IPS DF 4.7 (cell line): ENCODE results near the gene RPP14.

ENCODE experiments used
- DNase-seq: peaks from one replicate; pipeline ENCODE4 v3.0.0-alpha.2; 2013; ENCODE audit warnings: low spot score; ENCODE audit errors: extremely low read depth

Gene RPP14

DNA sequence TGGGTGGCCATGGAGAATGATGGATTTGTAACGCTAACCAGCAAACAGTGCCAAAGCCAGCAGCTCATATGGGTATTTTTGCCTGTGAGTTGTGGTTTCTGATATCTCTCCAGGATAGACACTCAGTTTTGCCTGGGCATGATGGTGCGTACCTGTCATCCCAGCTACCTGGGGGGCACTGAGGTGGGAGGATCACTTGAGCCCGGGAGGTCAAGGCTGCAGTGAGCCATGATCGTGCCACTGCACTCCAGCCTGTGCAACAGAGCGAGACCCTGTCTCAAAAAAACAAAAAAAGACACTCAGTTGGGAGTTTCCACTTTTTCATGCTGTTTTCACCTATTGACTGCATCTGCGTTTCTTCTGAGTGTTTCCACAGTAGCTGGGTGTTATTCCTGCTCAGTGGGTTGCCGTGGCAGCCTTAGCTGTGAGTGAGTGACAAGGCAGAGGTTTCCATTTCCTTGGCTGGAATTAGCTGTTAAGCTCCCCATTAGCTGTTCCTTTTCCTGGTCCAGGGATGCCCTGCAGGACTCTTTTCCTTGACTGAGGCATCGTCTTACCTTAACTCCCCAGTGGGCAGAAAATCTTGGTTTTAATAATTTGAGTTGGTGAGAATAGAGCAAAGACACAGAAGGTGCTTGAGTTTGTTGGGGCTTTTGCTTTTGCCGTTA, 14.2 kb upstream of the RPP14 start:
- no peak for DNase-seq

DNA sequence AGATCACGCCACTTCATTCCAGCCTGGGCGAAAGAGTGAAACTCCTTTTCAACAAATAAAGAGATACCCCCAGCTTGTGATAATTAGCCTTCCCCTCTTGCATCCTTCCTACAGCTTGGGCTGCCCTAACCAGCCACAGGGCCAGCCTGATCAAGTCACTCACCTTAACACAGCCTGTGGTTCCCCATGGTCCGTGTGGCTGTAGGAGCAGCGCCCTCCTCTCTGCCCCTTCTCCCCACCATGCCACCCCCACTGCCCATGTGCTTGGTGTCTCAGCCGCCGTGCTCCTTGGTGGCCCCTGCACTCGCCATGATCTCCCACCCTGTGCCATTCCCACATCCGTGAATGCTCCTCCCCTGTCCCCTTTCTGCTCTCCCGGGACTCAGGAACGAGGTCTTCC, 13.2 kb upstream of the RPP14 start:
- DNase-seq: no peak

DNA sequence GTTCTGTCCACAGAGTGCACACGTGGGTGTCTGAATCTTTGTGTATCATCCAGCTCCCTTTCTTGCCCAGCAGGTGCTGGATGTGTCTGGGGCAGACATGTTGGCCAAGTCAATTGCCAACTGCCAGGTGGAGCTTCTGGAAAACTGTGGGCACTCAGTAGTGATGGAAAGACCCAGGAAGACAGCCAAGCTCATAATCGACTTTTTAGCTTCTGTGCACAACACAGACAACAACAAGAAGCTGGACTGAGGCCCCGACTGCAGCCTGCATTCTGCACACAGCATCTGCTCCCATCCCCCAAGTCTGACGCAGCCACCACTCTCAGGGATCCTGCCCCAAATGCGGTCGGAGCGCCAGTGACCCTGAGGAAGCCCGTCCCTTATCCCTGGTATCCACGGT, 12.5 kb upstream of the RPP14 start:
- no peak for DNase-seq

- DNase-seq: no peak
These were observed 9.8 kb upstream of the RPP14 start for GRCh38 chr3:58296269-58296668.

DNA sequence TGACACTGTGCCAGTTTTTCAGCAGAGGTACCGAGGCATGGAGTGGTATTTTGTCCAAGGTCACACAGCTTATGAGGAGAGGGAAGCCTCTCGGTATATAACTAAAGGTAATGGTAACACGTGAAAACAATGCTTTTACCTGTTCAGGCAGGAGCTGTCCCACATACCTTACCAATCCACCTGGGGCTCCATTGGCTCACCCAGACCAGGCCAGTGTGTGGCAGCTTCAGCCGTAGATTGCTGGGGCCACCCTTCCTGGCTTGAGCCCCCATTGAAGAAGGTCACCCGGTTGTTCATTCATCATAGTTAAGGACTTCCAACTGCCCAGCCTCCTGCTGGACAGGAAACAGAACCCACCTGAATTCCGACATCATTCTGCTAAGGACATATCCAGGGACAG, 9.2 kb upstream of the RPP14 start:
- no peak for DNase-seq

GRCh38 chr3:58298190-58298589, 7.9 kb upstream of the RPP14 start:
- no peak for DNase-seq

- no peak for DNase-seq
These were observed 7.0 kb upstream of the RPP14 start for GRCh38 chr3:58299075-58299474.

DNA sequence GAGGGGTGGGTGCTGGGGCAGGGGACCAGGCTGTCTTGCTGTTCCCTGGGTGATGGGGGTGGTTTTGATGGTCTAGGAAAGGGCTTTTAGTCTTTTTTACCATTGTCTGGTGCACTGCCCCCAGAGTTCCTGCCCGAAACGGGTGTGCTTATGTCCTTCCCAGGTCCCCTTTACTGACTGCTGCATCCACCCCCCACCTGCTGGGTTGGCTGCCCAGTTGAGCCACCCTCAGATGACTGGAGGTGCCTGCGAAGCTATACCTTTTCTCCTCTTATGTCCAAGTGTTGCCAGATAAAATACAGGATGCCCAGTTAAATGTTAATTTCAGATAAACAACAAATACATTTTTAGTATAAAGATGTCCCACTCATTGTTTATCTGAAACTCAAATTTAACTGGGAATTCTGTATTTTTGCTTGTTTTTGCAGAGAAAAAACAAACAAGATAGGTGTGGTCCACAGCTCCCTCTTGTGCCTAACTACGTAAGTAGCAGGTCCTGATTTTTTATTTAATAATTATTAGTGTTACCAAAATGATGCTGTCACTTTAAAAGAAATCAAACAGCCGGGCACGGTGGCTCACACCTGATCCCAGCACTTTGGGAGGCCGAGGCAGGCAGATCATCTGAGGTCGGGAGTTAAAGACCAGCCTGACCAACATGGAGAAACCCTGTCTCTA, 6.1 kb upstream of the RPP14 start:
- no peak for DNase-seq

DNA sequence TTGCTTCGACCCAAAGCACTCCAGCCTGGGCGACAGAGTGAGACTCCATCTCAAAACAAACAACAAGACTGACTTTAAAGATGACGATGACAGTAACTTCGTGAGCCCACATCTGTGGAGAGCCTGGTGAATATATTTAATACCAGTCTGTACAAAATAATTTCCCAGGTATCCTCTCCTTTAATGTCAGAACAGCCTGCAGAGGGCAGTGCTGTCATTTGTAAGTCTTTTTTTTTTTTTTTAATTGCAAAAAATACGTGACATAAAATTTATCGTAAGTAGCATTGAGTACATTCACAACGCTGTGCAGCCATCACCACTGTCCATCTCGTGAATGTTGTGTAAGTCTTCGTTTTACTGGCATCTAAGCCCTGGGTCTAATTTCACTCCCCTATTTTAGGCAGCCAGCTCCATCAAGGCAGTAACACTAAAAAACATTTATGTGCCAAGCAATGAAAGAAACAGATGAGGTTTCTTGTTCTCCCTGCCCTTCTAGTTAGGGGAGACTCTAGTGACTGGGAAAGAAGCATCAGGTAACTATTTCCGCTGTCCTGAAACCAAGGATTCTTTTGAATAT, 1.7 kb downstream of the RPP14 start:
- no peak for DNase-seq

DNA sequence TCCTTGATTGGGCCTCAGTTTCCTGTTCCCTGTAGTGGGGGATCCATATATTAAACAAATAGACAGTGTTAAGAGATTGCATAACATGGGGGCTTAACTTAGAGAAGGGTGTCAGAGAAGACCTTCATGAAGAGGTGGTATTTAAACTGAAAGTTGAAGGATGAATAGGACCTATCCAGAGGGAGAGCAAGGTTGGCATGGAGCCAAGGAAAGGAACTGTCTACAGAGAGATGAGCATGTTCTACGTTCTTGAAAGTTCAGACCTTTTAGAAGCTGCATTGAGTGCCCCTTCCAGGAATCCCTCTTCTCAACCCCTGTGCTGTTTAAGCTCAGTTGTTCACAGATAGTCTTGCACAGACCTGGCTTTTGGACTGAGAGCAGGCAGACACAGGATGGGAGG, 2.7 kb downstream of the RPP14 start:
- DNase-seq: no peak

- DNase-seq: no peak
These were observed 11.8 kb downstream of the RPP14 start for GRCh38 chr3:58317811-58318210.

GRCh38 chr3:58321791-58322190, 15.7 kb downstream of the RPP14 start:
- no peak for DNase-seq

DNA sequence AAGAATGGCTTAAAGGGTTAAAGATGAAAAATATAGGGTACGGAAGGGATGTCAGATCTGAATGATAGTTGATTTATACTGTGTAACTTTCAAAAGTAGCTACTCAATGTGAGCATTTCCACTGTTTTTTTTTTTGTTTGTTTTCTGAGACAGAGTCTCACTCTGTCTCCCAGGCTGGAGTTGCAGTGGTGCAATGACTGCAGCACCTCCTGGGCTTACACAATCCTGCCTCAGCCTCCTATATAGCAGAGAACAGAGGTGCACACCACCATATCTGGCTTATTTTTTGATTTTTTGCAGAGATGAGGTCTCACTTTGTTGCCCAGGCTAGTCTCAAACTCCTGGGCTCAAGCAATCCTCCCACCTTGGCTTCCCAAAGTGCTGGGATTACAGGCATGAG, 16.7 kb downstream of the RPP14 start:
- DNase-seq: no peak

- DNase-seq: no peak
These were observed 17.7 kb downstream of the RPP14 start for GRCh38 chr3:58323529-58324390.

GRCh38 chr3:58324391-58325390, 18.6 kb downstream of the RPP14 start:
- DNase-seq: no peak

DNA sequence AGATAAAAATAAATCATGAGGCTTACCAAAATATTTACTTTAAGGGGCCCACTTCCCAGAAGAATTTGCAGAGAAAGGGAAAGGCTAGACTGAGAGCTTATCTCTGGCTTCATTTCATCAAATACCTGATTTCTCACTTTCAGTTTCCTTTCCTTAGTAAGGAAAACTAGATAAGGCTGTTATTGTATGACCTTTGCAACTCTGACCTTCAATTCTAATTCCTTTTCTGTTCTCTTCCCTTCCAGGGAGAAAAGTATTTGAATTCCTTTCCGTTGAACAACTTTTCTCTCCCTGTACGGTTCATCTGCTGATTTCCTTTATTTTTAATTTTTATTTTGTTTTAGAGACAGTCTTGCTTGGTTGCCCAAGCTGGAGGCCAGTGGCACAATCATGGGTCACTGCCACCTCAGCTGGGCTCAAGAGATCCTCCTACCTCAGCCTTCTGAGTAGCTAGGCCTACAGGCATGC, 19.5 kb downstream of the RPP14 start:
- no peak for DNase-seq

GRCh38 chr3:58326267-58326900, 20.3 kb downstream of the RPP14 start:
- no peak for DNase-seq

DNA sequence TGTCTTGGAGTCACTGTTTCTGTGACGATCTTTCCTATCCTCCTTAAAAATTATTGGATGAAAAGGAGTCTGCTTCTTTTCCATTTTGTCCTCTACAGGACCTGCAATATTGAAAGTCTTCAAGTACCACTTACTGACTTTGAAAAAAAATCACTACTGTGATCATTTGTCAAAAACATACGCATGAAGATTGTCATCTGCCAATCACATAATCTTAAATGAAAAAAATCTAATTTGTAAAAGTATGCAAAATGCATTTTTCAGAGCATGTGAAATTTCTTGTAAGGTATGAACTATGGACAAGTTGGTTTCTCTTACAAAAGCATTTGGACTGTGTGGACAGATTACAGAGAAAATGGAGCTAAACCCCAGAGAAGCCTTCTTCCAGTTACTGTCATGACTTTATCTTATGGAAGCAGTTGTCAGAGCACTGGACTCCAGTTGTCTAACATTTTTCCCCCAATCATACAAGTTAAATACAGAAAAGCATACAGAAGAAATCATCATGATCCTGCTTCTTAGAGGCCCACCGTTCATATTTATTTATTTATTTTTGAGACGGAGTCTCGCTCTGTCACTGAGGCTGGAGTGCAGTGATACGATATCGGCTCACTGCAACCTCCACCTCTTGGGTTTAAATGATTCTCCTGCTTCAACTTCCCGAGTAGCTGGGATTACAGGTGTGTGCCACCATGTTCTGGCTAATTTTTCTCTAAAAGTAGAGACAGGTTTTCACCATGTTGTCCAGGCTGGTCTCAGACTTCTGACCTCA, 23.3 kb downstream of the RPP14 start:
- no peak for DNase-seq

GRCh38 chr3:58329922-58330413, 23.9 kb downstream of the RPP14 start:
- DNase-seq: no peak
